Measurements from ENCODE around the gene GPI.

DNA sequence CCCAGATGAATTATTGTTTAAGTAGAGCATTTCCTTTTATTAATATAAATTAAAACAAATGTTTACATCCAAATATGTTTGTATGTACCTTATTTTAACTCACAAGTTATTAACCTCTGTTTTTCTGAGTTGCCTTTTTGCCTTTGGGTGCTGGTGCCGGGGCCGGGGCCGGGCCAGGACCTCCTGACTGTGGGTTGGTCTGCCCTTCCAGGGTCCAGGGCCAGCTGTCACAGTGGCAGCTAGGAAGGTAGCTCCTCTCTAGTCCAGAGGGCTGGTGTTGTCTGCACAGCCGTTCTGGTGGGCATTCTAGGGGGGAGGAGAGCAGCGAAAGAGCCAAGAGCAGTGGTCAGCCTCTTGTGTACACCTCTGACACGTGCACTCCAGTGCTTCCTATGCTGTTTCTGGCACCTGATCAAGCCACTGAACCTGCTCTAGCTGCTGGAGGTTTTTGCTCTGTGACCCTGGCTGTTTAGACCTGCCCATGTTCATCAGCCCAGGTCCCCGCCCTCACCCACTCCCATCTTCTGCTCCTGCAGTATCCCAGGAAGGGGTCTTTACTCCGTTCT, 61.2 kb downstream of the GPI start:
- TF ChIP-seq, protein P1, sequence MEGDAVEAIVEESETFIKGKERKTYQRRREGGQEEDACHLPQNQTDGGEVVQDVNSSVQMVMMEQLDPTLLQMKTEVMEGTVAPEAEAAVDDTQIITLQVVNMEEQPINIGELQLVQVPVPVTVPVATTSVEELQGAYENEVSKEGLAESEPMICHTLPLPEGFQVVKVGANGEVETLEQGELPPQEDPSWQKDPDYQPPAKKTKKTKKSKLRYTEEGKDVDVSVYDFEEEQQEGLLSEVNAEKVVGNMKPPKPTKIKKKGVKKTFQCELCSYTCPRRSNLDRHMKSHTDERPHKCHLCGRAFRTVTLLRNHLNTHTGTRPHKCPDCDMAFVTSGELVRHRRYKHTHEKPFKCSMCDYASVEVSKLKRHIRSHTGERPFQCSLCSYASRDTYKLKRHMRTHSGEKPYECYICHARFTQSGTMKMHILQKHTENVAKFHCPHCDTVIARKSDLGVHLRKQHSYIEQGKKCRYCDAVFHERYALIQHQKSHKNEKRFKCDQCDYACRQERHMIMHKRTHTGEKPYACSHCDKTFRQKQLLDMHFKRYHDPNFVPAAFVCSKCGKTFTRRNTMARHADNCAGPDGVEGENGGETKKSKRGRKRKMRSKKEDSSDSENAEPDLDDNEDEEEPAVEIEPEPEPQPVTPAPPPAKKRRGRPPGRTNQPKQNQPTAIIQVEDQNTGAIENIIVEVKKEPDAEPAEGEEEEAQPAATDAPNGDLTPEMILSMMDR (optimal IDR thresholded peaks at IDR 0.05 in 1 of 3, IDR thresholded peaks at IDR 0.05 in 1 of 3, conservative IDR thresholded peaks at IDR 0.05 in 1 of 3; ENCODE audit: extremely low read depth in 1 of 3, insufficient read depth in 2 of 3, low read length in 3 of 3) = no peak
- no peak for TF ChIP-seq EZH2 (IDR thresholded peaks at IDR 0.05; ENCODE audit: low read length)
